HG03175 (cell line): ENCODE data around the gene RAPGEF5.

ENCODE experiments used
- ATAC-seq: cut with Tn5 transposase; IDR thresholded peaks from one replicate; pipeline ENCODE4 v1.9.1; 2021; ENCODE audit warnings: mild to moderate bottlenecking, moderate library complexity; ENCODE audit not compliant: unreplicated experiment

Gene RAPGEF5

GRCh38 chr7:22269963-22270362 lies 87.0 kb downstream of the RAPGEF5 start:
- no peak for ATAC-seq

GRCh38 chr7:22268884-22269421 lies 88.0 kb downstream of the RAPGEF5 start:
- no peak for ATAC-seq

- ATAC-seq: no peak
These were observed 88.9 kb downstream of the RAPGEF5 start for GRCh38 chr7:22267930-22268615.

GRCh38 chr7:22262538-22262937 lies 94.4 kb downstream of the RAPGEF5 start:
- ATAC-seq: no peak

GRCh38 chr7:22256541-22257096 lies 100.3 kb downstream of the RAPGEF5 start:
- ATAC-seq: no peak

GRCh38 chr7:22255834-22256233 lies 101.1 kb downstream of the RAPGEF5 start:
- ATAC-seq: no peak

GRCh38 chr7:22255342-22255741 lies 101.6 kb downstream of the RAPGEF5 start:
- no peak for ATAC-seq

- ATAC-seq: no peak
These were observed 103.9 kb downstream of the RAPGEF5 start for GRCh38 chr7:22252936-22253536.

GRCh38 chr7:22252016-22252415 lies 104.9 kb downstream of the RAPGEF5 start:
- ATAC-seq: no peak

GRCh38 chr7:22251281-22251680 lies 105.7 kb downstream of the RAPGEF5 start:
- no peak for ATAC-seq

- no peak for ATAC-seq
These were observed 106.6 kb downstream of the RAPGEF5 start for GRCh38 chr7:22250390-22250789.

- no peak for ATAC-seq
These were observed 108.7 kb downstream of the RAPGEF5 start for GRCh38 chr7:22248111-22248809.

GRCh38 chr7:22241805-22242390 lies 115.1 kb downstream of the RAPGEF5 start:
- no peak for ATAC-seq

GRCh38 chr7:22240904-22241571 lies 115.9 kb downstream of the RAPGEF5 start:
- no peak for ATAC-seq

GRCh38 chr7:22238354-22239311 lies 118.3 kb downstream of the RAPGEF5 start:
- no peak for ATAC-seq

GRCh38 chr7:22235134-22235533 lies 121.8 kb downstream of the RAPGEF5 start:
- ATAC-seq: no peak

GRCh38 chr7:22234227-22234626 lies 122.7 kb downstream of the RAPGEF5 start:
- ATAC-seq: no peak

- no peak for ATAC-seq
These were observed 125.1 kb downstream of the RAPGEF5 start for GRCh38 chr7:22231806-22232205.

- ATAC-seq: no peak
These were observed 125.8 kb downstream of the RAPGEF5 start for GRCh38 chr7:22231141-22231540.
